Transverse colon (tissue), 4 donors: Measurements from ENCODE around the gene ETV6. TPM values are rescaled to one million over a fixed set of nuclear protein-coding genes. Genes with fewer than 3 reads are reported as not detected.

Experiments used
- DNase-seq: peaks from one replicate; pipeline ENCODE4 v3.0.0-alpha.2; 2019
- H3K27ac ChIP-seq, 4 donors: fragments of 200-600 bp; sonication (generic); 2 replicates each; pipeline ENCODE4 v1.5.1; 2016 to 2018; ENCODE audit warnings: inconsistent platforms in 4 of 4
- H3K27me3 ChIP-seq: fragments of 200-600 bp; sonication (generic); 2 replicates; pipeline ENCODE4 v1.5.1; 2017; ENCODE audit warnings: inconsistent platforms
- H3K36me3 ChIP-seq, 4 donors: fragments of 200-600 bp; sonication (generic); 2 replicates each; pipeline ENCODE4 v1.5.1; 2017 to 2019; ENCODE audit warnings: inconsistent platforms in 4 of 4
- H3K4me1 ChIP-seq, 4 donors: fragments of 200-600 bp; sonication (generic); 2 replicates each; pipeline ENCODE4 v1.5.1; 2017 to 2020; ENCODE audit warnings: inconsistent platforms in 4 of 4
- H3K4me3 ChIP-seq, 4 donors: fragments of 200-600 bp; sonication (generic); 1 replicate in 1 of 4; 2 replicates in 3 of 4; pipeline versions ENCODE4 v1.5.1 to v1.6.1; 2017 to 2019; ENCODE audit warnings: inconsistent platforms in 4 of 4
- H3K9me3 ChIP-seq, 2 donors: fragments of 200-600 bp; sonication (generic); 2 replicates each; pipeline ENCODE4 v1.5.1; 2017 to 2019; ENCODE audit warnings: inconsistent platforms in 2 of 2
- EP300 ChIP-seq: sonication (generic); formaldehyde crosslinking; IDR thresholded peaks from one replicate; pipeline ENCODE4 v1.6.1; 2017; ENCODE audit warnings: antibody characterized with exemption, low read depth
- POLR2A ChIP-seq: fragments of 450-650 bp; IDR thresholded peaks from one replicate; pipeline ENCODE4 v1.6.1; 2016; ENCODE audit warnings: antibody characterized with exemption, mild to moderate bottlenecking, moderate library complexity
- POLR2AphosphoS5 ChIP-seq, 3 donors: sonication (generic); formaldehyde crosslinking; IDR thresholded peaks; one replicate each; pipeline ENCODE4 v1.6.1; 2016; ENCODE audit warnings: antibody characterized with exemption in 3 of 3
- WGBS, 2 donors: methylation state at CpG; one replicate each; pipeline ENCODE4 v1.1.5; 2018; ENCODE audit warnings: low coverage in 1 of 2; 5-methylcytosine and 5-hydroxymethylcytosine counted together
- in situ Hi-C, 4 donors: fragments of 200-750 bp; cut with MboI; loops; one replicate each; pipeline versions ENCODE4 v1.15.0 to v1.15.1; 2017; ENCODE audit warnings: low sequenced_read_pairs in 3 of 4, low pct_ligation_motif_present in 1 of 4, low pct_unique_long_range_greater_than_20kb in 1 of 4
- intact Hi-C: fragments of 100-400 bp; cut with DNase I; formaldehyde crosslinking; loops from one replicate; pipeline ENCODE4 v1.15.1; 2023; ENCODE audit warnings: low total_unique reads
- total RNA-seq, 4 donors: library from RNA; depleted of rRNA; stranded (reverse); fragments of >200 nt; gene quantifications; one replicate each; pipeline ENCODE4 v1.1.0, GENCODE V29; 2016
- TF ChIP-seq, protein P1 (sequence below), 5 experiments: fragments of 200-600 bp in 3 of 5; fragments of 450-650 bp in 2 of 5; sonication (generic) in 3 of 5; IDR thresholded peaks; 1 replicate in 2 of 5; 2 replicates in 3 of 5; pipeline ENCODE4 v1.5.1; 2016 to 2017; ENCODE audit warnings: antibody characterized with exemption in 5 of 5, inconsistent platforms in 3 of 5, mild to moderate bottlenecking in 2 of 5, moderate library complexity in 1 of 5

Gene ETV6
- total RNA-seq, 4 donors from 2014 or later, result 19.9 to 47.9 (median 41.0) TPM

DNA sequence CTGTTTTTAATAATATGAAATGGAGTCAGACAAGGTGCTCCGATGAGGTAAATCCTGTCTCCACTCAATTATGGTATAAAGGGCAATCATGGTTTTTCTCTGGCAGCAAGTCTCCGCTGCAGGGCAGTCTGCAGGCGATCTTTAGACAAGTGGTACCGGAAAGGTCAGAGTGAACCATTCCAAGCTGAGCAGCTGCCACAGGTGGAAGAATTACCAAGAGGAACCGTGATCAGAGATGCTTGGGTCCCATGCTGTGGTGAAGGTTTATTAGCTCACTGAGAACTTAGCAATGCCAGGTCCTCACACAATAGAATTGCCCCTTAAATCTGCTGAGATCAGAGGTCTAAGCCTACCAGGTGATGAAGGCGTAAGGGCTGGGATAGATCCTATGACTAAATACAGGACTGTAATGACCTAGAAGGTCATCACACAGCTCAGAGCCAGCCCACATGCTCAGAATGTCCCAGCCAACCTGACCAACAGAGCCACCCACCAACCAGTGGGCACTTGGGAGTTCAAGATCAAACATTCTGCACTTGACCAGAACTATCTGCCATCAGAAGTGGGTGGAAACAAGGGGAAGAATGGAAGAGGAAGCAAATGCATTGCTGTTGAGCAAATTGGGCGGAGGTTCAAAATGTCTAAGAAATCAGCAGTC lies 246.1 kb downstream of the ETV6 start:
- 96 to 97% methylated on average over 5 to 7 of the region's 7 CpGs for WGBS, 2 donors
- intact Hi-C loops, result no loop called here
- in situ Hi-C loops, result no loop called here
- H3K27me3 ChIP-seq, result no peaks in the 10 kb centered on the region
- H3K9me3 ChIP-seq, result no peaks in the 10 kb centered on the region
- no peak overlapping the region for H3K4me3 ChIP-seq
- TF ChIP-seq, protein P1, sequence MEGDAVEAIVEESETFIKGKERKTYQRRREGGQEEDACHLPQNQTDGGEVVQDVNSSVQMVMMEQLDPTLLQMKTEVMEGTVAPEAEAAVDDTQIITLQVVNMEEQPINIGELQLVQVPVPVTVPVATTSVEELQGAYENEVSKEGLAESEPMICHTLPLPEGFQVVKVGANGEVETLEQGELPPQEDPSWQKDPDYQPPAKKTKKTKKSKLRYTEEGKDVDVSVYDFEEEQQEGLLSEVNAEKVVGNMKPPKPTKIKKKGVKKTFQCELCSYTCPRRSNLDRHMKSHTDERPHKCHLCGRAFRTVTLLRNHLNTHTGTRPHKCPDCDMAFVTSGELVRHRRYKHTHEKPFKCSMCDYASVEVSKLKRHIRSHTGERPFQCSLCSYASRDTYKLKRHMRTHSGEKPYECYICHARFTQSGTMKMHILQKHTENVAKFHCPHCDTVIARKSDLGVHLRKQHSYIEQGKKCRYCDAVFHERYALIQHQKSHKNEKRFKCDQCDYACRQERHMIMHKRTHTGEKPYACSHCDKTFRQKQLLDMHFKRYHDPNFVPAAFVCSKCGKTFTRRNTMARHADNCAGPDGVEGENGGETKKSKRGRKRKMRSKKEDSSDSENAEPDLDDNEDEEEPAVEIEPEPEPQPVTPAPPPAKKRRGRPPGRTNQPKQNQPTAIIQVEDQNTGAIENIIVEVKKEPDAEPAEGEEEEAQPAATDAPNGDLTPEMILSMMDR (IDR thresholded peaks at IDR 0.05), result no peak
- TF ChIP-seq POLR2AphosphoS5 (IDR thresholded peaks at IDR 0.05), result no peak
- TF ChIP-seq POLR2A, result no peak
- TF ChIP-seq EP300, result no peak
- H3K4me1 ChIP-seq, result peaks cover 0 to 5% (median 0%) of the 10 kb centered on the region in 4 donors
- H3K27ac ChIP-seq, result no peak overlapping the region
- no peak for DNase-seq
- peaks cover 0 to 18% (median 8%) of the 10 kb centered on the region in 4 donors for H3K36me3 ChIP-seq

DNA sequence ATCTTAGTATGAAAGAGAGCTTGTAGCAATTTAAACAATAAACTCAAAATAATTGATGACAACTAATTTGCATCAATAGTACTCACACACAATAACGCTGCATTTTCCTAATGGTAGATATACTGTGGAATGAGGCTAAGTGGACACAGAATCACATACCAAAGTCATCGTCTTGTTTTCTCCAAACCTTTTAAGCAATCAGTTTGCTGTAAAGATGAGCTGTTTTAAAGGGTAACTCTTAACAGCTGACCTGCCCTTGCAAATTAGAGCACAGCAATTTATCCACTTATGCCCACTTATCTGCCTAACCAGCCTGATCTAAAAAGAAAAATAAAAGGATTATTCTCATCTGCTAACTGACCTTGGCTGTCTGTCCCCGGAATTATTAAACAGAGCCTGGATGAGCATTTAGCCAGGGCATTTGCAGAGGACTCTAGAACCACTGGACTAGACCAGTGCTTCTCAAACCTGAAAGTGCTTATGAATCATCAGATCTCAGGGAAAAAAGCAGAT lies 247.0 kb downstream of the ETV6 start:
- no peak overlapping the region for H3K4me3 ChIP-seq
- intact Hi-C loops, result no loop called here
- in situ Hi-C loops, result no loop called here
- no peak for DNase-seq
- WGBS, 2 donors, result 93 to 100% methylated on average over 3 of the region's 3 CpGs
- peaks cover 0 to 13% (median 4%) of the 10 kb centered on the region in 4 donors for H3K36me3 ChIP-seq
- no peaks in the 10 kb centered on the region for H3K27me3 ChIP-seq
- H3K9me3 ChIP-seq, result no peaks in the 10 kb centered on the region
- H3K4me1 ChIP-seq, result peaks cover 0 to 4% (median 0%) of the 10 kb centered on the region in 4 donors
- H3K27ac ChIP-seq, result no peak overlapping the region
- TF ChIP-seq EP300 (no peak), POLR2AphosphoS5 (IDR thresholded peaks at IDR 0.05) (no peak), POLR2A (no peak)
- TF ChIP-seq, protein P1 (IDR thresholded peaks at IDR 0.05), result no peak

DNA sequence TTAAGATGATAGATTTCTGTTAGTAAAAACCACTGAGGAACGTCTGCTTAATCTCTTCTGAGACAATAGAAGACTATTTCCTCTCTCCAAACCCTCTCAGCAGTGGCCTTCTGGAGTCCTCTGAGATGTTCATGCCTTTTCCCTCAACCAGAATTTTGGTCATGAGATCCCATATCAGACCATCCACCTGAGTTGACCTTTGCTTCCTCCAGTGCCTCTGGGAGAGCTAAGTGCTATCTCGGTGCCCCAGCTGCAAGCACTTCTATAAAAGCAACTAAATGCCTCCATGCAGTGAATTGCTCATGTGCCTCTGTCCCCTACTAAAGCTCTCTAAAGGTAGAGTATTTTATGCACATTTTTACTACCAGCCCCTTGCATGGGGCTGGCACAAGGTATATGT lies 248.4 kb downstream of the ETV6 start:
- intact Hi-C loops, result no loop called here
- whole genome bisulfite sequencing, 2 donors, result 50 to 68% methylated on average over 1 to 2 of the region's 2 CpGs

More for the DNA sequence above, 248.4 kb downstream of the ETV6 start:
- Histone ChIP-seq H3K4me3 (no peak overlapping the region), H3K9me3 (no peaks in the 10 kb centered on the region), H3K36me3 (peaks cover 0 to 3% (median 0%) of the 10 kb centered on the region in 4 donors), H3K4me1 (no peaks in the 10 kb centered on the region), H3K27me3 (no peaks in the 10 kb centered on the region), H3K27ac (no peak overlapping the region)
- TF ChIP-seq, protein P1 (IDR thresholded peaks at IDR 0.05), result no peak
- TF ChIP-seq POLR2A, result no peak
- no peak for TF ChIP-seq EP300
- no peak for TF ChIP-seq POLR2AphosphoS5 (IDR thresholded peaks at IDR 0.05)
- DNase-seq, result no peak
- in situ Hi-C loops, result no loop called here
